HG03571 (cell line): Measurements from ENCODE around the gene OXCT2.

Source experiments
- ATAC-seq: cut with Tn5 transposase; IDR thresholded peaks from one replicate; pipeline ENCODE4 v1.9.1; 2021; ENCODE audit not compliant: unreplicated experiment

Gene OXCT2

DNA sequence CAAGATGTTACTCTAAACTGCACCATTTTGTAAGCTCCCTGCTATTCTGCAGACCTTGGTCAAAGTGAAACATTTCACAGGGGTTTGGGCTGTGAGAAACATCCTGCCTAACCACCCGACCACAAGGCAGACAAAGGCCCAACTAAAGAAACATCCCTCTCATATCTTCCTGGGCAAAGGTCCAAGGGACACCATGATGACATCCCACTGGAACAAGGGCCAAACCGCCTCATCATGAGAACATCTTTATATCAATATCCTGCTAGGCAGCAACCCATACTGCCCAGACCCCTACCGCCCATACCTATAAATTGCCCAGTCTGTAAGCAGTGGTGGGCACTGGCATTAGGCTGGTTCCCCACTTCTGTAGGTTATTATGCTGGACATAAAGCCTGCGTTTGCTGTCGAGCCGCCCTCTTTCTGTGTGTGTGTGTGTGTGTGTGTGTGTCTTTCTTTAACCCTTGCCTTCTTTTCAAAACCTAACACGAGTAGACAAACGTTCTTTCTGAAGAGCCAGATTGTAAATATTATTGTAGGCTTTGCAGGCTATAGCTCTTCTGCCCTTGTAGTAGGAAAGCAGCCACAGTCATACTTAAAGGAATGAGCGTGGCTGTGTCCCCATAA lies 33.5 kb downstream of the OXCT2 start:
- ATAC-seq: no peak

DNA sequence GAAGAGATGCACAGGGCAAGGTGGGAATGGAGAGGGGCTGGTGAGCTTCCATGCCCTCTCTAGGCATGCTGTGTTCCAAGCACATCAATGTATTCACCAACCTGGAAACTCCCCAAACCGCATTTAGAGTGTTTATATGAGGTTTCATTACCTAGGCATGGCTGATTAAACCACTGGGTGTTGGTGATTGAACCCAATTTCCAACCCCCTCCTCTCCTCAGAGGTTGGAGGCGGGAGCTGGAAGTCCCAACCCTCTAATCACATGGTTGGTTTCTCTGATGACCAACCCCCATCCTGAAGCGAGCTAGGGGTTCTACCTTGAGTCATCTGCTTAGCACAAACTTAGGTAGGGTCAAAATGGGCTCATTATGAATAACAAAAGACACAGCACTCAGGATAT lies 35.4 kb downstream of the OXCT2 start:
- no peak for ATAC-seq

DNA sequence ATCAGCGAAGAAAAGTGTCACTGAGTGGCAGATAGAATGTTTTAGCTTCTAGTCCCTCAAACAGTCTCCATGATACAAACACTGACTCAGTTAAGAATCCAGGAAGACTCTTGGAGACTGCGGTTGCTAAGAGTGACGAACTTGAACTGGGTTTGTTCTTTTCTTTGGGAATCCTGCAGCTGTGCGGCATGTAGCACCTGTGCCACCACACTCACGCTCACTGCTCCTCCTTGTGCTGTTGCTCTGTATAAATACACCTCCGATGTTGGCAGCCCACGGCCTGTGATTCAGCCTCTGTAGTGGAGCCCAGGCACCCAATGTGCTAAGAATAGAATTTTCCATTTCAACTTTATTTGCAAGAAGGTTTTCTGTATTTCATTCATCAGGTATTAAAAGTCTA lies 38.0 kb downstream of the OXCT2 start:
- ATAC-seq: no peak

DNA sequence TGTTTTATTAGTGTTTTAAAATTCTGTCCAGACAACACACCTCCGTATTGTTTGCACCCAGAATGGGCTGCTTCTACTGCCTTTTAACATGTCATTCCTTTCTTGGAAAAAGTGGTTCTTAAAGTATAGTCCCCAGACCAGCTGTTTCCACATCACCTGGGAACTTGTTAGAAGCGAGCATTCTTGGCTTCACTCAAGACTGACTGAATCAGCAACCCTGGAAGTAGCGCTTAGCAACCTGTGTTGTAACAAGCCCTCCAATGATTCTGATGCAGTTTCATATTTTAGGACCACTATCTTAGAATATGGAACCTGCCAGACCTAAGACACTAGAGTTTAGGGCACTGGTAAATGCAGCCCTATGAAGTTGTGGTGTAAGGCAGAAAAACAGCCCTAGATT lies 38.4 kb downstream of the OXCT2 start:
- ATAC-seq: no peak

DNA sequence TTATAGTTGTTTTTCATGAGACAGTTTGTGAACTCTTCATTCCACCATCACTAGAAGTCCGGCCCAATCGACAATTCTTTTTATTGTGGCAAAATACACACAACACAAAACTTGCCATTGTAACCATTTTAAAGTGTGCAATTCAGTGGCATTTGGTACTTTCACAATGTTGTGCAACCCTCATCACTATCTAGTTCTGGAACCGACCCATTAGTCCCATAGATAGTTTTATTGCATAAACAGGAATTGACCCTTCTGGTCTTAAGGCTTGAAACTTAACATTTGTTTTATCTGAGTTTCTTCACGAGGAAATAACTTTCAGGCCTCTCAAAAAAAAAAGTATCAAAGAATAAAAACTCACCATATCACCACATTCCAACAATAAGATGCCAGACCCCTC lies 41.3 kb downstream of the OXCT2 start:
- ATAC-seq: no peak

DNA sequence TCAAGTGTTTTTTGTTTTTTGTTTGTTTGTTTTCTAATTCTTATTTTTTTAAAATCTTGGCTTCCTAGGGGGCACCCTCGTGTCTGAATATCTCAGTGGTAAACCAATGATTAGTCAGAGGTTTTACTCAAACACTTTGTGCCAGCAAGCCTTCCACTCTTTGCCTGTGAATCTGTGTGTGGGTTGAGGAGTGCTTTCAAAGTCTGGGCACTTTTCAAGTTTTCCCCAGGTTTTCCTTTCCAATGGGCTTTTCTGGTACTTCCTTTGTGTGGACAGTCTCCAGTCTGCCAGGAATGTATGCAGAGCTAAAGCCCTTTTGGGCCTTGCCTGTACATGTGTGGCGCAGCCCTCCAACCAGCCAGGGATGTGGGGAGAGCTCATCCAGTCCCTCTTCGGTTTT lies 42.1 kb downstream of the OXCT2 start:
- no peak for ATAC-seq

DNA sequence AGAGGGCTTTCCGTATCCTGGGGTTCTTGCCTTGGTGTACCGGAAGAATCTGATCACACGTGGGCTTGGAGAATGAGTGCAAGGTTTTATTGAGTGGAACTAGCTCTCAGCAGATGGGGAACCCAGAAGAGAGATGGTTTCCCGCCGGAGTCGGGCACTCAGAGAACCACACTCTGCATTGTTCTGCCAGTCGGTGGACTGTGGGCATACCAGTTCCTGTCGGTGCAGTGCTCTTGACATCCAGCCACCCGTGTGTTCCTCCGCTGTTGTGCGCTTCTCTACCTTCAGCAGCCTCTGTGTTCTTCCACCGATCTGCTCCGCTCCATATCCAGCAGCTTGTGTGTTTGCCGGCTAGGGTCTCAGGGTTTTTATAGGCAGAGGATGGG lies 43.2 kb downstream of the OXCT2 start:
- no peak for ATAC-seq

DNA sequence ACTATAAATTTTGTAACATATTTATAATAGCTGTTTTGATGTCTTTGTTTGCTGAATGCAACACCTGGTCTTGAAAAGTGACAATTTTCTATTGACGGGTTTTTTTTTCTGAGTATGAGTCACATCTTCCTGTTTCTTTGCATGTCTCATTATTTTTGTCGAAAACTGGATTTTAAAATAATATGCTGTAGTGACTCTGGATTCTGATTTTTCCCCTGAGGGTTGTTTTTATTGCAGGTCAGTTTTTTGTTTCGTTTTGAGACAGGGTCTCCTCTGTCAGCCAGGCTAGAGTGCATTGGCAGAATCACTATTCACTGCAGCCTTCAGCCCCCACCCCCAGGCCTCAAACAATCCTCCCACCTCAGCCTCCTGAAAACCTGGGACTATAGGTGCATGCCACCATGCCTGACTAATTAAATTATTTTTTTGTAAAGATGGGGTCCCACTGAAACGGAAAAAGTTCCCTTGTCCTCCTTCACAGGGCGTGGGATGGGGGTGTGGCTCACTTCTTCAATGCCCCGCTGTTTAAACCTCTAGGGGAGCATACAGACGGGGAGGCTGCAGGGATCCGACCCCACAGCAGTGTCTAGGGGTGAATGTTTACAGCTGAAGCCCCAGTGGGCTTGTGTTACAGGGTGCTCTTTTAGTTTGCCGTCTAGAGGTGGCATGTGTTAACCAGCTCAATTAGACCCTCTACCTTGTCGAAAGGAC lies 43.8 kb downstream of the OXCT2 start:
- no peak for ATAC-seq

DNA sequence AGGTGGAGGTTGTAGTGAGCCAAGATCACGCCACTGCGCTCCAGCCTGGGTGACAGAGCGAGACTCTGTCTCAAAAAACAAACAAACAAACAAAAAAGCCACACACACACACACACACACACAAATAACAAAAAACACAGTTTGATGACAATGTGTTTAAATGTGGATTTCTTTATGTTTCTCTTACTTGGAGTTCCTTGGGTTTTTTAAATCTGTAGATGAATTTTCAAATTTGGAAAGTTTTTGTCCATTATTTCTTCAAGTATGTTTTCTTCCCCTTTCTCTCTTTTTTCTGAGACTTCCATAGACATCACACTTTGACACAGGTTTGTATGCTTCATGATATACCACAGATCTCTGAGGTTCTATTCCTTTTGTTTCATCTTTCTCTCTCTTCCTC lies 44.5 kb downstream of the OXCT2 start:
- ATAC-seq: no peak

DNA sequence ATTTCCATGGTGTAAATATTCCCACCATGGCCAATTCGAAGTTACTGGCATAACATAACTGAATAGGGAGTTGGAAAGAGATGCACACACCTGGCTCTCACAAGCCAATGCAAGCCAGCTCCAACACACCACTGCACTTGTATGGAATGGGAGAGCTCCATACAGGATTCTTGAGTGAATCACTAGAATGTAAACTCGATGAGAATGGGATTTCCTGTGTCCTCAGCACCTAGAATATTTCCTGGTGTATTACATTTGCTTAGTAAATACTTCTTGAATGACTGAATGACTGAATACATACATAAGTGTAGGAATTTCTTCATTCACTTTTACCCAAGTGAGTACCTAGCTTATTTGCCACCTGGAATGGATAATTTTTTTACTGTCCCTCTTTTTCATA lies 48.7 kb downstream of the OXCT2 start:
- no peak for ATAC-seq

DNA sequence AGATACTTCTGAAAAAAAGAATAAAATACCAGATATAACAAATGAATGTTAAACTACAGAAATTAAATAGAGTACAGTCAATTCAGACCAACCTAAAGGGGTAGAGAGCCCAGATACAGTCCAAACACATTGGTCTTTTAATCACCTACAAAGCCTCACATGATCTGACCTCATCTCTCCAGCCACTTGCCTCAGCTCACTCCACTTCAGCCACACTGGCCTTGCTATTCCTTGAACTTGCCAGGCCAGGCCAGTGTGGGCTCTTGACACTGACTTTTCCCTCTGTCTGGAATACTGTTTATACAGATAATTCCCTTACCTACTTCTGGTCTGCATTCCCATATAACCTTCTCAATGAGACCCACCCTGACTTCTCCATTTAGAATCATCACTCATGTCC lies 49.5 kb downstream of the OXCT2 start:
- ATAC-seq: no peak

DNA sequence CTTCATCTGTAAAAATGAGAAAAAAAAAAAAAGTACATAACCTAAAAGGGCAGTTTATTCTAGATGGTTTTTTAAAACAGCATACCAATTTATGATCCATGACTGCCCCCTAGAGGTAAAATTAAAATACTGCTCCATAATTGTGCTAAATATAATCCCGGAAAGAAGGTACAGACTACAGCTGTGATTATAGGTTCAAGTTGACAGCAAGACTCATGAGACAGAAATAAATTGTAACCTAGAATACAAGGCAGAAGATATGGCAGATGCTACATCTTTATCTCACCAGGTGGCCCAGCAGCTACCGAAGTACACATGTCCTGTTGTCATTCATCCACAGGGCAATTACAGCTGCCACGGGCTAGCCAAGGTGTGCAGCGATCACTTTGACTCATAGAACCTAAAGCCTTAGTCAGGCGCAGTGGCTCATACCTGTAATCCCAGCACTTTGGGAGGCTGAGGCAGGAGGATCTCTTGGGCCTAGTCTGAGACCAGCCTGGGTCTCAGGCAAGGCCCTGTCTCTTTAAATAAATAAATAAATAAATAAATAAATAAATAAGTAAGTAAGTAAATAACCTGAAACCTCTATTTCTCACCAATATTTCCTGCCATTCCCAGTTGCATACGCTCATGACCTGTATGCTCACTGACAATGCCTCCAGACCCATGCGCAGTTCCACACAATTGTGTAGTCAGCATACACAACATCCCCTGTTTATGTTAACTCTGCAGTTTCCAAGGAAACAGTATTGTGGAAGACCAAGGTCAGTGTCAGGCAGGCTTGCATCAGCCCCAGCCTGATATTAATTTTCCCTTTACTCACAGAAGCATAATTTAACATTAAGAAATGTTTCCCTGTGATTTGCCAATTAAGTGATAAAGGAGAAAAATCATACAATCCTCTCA lies 50.8 kb downstream of the OXCT2 start:
- ATAC-seq: no peak
